G401 (cell line): ENCODE measurements around the gene ANKRD36B. TPM values are rescaled to one million over a fixed set of nuclear protein-coding genes. Genes with fewer than 3 reads are reported as not detected.
"Not testable (repeated sequence)": the region's sequence is repeated elsewhere in the genome, so short reads cannot be mapped to it uniquely, and the experiment has no call there.

Experiments
- DNase-seq: peaks from one replicate; pipeline ENCODE4 v3.0.0-alpha.2; 2015; ENCODE audit warnings: low spot score
- in situ Hi-C: cut with HindIII; loops from 2 replicates; pipeline ENCODE4 v1.10.0; 2016; ENCODE audit warnings: low sequenced_read_pairs, mixed read lengths
- total RNA-seq: library from RNA; depleted of rRNA; stranded (reverse); fragments of >200 nt; shearing (Covaris generic); gene quantifications from 2 replicates; pipeline ENCODE4 v1.2.3, GENCODE V29; 2014; rRNA removed

Gene ANKRD36B
- total RNA-seq = 8.5 and 11.5 TPM in 2 replicates

DNA sequence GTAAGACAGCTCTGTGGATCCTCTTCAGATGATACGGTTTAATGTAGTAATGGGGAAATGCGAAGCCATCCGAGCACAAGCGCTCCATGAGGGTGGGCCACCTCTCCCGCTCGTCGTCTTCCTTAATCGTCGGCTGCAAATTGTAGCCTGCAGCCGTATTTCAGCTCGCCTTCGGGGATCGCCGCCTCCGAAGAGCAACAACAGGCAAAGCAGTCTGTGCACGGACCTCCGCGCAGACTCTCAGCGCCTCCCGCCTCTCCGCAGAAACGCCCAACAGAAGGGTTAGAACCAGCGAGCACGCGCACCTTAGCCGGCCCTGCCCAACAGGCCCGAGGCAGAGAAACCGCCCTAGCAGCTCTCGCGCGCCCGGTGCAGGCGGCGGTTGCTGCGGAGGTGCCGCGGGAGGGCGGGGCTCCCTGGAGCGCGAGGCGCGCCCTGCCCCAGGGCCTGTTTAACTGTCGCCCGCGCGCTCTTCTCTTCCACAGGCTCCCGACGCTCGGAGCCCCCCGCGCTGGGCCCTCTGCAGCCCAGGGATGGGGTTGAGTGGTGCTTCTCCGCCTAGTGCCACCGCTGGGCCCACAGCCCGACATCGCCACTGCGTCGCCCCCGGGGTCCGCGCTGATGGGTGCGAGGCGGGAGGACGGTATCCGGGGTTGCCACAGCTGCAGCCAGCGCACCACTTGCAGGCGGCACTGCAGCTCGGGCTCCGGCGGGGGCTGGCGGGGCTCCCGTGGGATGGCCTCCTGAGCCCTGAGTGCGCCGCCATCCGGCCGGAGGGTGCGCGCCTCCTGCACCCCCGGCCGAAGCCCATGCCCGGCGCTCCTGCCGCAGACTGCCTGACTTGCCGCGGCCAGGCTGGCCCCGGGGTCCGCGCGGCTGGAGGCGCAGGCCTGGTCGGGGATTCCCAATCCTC is at the start of gene ANKRD36B:
ANKRD36B (minus strand) TSS at position 280 of the 913 bp plus-strand sequence; CDS start at position 88, 192 bp downstream.
- DNase-seq = peak; percentile 77
- in situ Hi-C loops = not testable (repeated sequence)

DNA sequence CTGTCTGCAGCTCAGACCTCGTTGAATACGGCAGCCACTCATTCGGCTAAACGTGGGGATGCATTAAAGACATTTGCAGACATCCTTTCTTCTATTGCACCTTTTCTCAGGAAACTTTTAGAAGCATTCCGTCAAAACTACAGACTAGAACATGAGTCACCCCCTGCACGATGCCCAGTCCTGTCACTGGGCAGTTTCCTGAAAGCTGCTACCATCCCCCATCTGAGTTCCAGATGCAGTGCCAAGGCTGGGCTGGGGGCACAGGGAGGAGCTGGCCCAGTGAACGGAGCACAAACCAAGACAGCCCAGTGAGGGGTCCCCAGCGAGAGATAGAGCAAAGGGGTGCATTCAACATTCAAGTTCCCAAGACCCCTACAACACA is 36.4 kb upstream of the ANKRD36B start:
- in situ Hi-C loops, DNase-seq: not testable (repeated sequence)

- in situ Hi-C loops, DNase-seq: not testable (repeated sequence)
These were observed 35.8 kb upstream of the ANKRD36B start for GRCh38 chr2:97625354-97626048.

DNA sequence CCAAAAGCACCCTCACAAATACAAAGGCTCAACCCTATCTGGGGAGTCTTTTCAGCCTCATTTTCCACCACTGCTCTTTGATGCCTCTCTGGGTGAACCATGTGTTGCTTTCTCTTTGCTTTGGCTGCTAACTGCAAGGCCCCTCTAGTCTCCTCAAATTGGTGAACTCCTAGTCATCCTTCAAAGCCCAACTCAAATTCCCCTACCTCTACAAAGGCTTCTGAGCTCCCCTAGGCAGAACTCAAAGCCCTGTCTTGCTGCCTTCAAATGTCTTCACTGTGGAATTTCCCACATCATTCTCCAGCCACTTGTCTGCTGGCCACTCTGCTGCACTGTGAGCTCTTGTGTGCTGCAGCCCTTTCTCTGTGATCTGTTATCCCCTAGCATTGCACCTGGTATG is 33.3 kb upstream of the ANKRD36B start:
- in situ Hi-C loops, DNase-seq: not testable (repeated sequence)

DNA sequence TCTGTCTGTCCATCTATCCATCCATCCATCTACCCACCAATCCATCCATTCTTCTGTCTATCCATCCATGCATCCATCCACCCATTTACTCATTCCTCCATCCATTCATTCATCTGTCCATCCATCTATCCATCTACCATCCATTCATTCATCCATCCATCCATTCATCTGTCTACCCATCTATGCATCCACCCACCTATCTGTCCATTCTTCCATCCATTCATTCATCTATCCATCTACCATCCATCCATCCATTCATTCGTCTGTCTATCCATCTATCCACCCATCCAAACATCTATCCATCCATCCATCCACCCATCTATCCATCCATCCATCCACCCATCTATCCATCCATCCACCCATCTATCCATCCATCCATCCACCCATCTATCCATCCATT is 30.8 kb upstream of the ANKRD36B start:
- in situ Hi-C loops, DNase-seq: not testable (repeated sequence)

DNA sequence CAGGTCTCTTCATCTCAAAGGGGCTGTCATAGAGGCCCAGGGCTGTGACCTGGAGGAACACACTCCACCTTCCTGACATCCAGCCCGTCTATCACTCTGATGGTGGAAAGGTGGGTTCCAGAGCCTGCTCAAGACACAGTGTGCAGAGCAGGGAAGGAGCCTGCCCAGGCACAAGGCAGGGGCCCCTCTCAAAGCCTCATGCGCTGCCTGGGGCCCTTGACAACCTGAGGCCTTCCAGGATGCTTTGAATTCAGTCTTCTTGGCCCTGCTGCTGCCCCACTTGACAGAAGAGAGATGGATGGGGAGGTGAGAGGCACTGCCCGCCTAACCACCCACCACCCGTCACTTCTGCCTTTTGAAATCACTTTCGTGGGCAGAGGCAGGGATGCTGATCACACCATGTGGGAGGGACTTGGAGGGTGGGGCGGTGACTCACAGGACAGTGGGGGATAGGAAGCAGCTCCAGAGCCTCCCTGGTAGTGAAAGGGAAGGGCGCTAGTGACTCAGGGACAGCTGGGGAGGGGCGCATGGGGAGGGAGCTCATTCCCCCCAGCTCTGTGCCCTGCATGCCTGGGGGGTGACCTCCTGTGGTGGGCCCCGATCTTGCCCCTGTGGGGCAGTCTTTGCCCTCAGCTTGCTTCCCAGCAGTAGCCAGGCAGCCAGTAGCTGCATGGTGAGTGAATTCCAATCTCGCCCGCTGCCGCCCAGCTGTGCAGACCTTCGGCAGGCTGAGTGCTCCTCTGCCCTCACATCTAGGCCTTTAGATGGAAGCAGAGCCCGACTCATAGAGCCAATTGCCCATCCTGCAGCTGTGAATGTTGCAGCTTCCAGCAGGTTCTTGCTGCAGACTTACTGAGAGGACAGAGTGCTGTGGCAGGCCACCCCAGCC is 29.5 kb upstream of the ANKRD36B start:
- DNase-seq, in situ Hi-C loops: not testable (repeated sequence)

DNA sequence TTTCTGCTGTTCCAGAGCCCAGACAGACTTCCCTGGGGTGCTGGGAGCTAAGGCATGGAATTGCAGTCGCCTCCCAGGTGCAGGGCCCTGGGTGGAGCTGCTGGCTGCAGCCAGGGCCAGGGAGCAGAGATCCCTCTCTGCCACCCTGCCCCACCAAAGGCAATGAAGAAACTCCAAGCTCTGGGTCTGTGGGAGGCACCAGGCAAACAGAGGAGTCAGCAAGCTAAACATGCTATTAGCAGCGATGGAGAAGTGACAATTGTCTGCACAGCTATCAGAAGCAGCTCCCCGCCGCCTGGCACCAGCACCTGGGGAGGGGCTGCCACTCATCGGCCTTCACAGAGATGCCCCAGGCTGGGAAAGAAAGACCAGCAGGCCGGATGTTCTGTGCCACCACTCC is 28.2 kb upstream of the ANKRD36B start:
- DNase-seq = no peak
- in situ Hi-C loops = no loop called here

DNA sequence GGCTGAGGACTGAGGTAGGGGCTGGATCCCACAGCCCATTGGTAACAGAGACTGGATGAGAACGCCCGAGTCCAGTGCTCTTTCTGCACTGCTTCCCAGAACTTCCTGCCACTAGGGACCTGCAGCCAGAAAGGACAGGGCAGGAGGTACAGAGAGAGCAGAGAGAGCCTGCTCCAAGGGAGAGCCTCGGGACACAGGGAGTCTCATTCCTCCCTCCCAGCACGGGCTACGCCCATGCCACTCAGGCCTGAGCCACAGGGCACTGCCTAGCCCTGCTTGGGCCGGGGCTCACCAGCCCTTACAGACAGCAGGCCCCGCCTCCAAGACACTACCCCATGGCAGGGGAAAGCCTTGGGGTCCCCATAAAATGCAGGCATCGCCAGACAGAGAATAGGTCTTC is 26.1 kb upstream of the ANKRD36B start:
- in situ Hi-C loops, DNase-seq: not testable (repeated sequence)

- DNase-seq, in situ Hi-C loops: not testable (repeated sequence)
These were observed 22.2 kb upstream of the ANKRD36B start for GRCh38 chr2:97611895-97612294.

- in situ Hi-C loops, DNase-seq: not testable (repeated sequence)
These were observed 19.1 kb upstream of the ANKRD36B start for GRCh38 chr2:97608745-97609144.

- in situ Hi-C loops, DNase-seq: not testable (repeated sequence)
These were observed 16.1 kb upstream of the ANKRD36B start for GRCh38 chr2:97605524-97606339.

- in situ Hi-C loops, DNase-seq: not testable (repeated sequence)
These were observed 15.4 kb upstream of the ANKRD36B start for GRCh38 chr2:97605109-97605508.

DNA sequence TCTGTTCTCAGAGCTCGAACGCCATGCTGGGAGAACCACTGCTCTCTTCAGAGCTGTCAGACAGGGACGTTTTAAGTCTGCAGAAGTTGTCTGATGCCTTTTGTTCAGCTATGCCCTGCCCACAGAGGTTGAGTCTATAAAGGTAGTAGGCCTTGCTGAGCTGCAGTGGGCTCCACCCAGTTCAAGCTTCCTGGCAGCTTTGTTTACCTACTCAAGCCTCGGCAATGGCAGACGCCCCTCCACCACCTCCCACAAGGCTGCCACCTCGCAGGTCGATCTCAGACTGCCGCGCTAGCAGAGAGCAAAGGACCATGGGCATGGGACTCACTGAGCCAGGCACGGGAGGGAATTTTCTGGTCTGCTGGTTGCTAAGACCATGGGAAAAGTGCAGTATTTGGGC is 11.9 kb upstream of the ANKRD36B start:
- DNase-seq, in situ Hi-C loops: not testable (repeated sequence)

GRCh38 chr2:97596180-97596579 is 6.5 kb upstream of the ANKRD36B start:
- in situ Hi-C loops, DNase-seq: not testable (repeated sequence)

- in situ Hi-C loops, DNase-seq: not testable (repeated sequence)
These were observed 3.8 kb upstream of the ANKRD36B start for GRCh38 chr2:97593520-97593919.

DNA sequence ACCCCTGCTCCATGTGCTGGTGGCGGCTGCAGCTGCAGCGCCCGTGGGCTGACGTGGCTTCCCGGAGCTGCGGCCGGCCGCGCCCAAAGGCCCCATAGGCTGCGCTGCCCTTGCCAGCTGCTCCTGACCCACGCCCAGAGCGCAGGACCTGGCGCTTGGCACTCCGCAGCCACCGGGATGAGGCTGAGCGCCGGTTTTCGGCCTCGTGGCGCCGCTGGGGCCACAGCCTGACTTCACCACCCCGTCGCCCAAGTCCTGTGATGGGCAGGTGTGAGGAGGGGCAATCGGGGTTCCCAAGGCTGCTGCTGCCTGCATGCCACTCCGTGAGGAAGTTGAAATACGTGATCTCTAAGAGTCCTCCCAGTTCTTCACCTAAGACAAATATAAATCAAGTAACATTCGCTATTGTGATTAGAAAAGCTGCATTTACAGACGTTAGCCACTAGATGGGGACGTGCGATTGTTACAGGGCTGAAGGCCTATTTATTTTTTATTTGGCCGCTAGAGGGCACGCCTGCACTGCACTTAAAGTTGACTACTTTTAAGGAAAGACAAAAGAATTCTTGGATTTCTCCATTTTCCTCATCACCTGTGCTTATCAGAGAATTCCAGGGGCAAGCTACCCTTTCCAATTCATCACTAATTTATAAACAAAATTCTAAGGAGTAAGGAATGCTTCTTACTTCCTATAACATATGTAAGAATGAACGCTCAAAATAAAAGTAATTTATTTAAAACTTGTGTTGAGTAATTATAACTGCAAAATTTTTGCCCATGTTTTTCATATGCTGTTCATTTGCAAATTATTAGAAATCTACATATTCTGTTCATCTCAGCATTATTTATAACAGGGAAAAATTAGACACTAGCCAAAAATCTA is 1.1 kb upstream of the ANKRD36B start:
- DNase-seq = peak; percentile 91
- in situ Hi-C loops = not testable (repeated sequence)

DNA sequence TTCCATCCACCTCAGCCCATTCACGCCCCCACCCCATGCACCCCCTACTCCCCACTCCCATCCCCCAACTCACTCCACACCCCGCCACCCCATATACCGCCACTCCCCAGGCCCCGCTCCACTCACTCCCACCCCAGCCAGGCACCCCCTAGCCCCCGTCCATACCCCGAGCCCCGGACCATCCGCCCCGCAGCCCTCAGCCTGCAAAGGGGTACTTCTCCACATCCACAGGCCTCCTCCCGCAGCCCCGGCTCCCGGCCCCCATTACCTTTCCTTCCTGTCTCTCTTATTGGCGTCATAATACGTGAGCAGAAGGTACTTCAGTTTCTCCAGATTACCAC is 450 bp downstream of the ANKRD36B start:
- DNase-seq, in situ Hi-C loops: not testable (repeated sequence)
